GM23338 (cell line): ENCODE data around the gene ARID3A.

ENCODE experiments used
- EZH2 ChIP-seq: fragments of 200-600 bp; sonication (generic); IDR thresholded peaks from one replicate; pipeline ENCODE4 v1.8.0; 2017; ENCODE audit warnings: antibody characterized with exemption, mild to moderate bottlenecking, low read depth; ENCODE audit not compliant: unreplicated experiment
- EZH2phosphoT487 ChIP-seq: fragments of 200-600 bp; sonication (generic); IDR thresholded peaks from one replicate; pipeline ENCODE4 v1.8.1; 2018; ENCODE audit warnings: antibody characterized with exemption; ENCODE audit not compliant: unreplicated experiment
- JUNB ChIP-seq: IDR thresholded peaks from one replicate; pipeline ENCODE4 v1.6.1; 2016; ENCODE audit warnings: antibody characterized with exemption; ENCODE audit not compliant: unreplicated experiment
- POLR2AphosphoS5 ChIP-seq: IDR thresholded peaks from 2 replicates; pipeline ENCODE4 v1.6.1; 2016; ENCODE audit warnings: antibody characterized with exemption, low read depth
- TF ChIP-seq, protein P1 (sequence below), 2 experiments: fragments of 200-600 bp in 1 of 2; sonication (generic) in 1 of 2; conservative IDR thresholded peaks; 2 replicates each; pipeline versions ENCODE4 v1.5.1 to v1.6.1; 2016 to 2017; ENCODE audit warnings: antibody characterized with exemption in 2 of 2, low read depth in 2 of 2, mild to moderate bottlenecking in 2 of 2, moderate library complexity in 1 of 2
- TF ChIP-seq, protein P2 (sequence below): IDR thresholded peaks from one replicate; pipeline ENCODE4 v1.6.1; 2018; ENCODE audit warnings: antibody characterized with exemption; ENCODE audit not compliant: unreplicated experiment
- TF ChIP-seq, protein P3 (sequence below): fragments of 250-450 bp; sonication (Bioruptor Pico); IDR thresholded peaks from 2 replicates; pipeline ENCODE4 v1.5.0; 2020; ENCODE audit warnings: mild to moderate bottlenecking, moderate library complexity

DNA sequence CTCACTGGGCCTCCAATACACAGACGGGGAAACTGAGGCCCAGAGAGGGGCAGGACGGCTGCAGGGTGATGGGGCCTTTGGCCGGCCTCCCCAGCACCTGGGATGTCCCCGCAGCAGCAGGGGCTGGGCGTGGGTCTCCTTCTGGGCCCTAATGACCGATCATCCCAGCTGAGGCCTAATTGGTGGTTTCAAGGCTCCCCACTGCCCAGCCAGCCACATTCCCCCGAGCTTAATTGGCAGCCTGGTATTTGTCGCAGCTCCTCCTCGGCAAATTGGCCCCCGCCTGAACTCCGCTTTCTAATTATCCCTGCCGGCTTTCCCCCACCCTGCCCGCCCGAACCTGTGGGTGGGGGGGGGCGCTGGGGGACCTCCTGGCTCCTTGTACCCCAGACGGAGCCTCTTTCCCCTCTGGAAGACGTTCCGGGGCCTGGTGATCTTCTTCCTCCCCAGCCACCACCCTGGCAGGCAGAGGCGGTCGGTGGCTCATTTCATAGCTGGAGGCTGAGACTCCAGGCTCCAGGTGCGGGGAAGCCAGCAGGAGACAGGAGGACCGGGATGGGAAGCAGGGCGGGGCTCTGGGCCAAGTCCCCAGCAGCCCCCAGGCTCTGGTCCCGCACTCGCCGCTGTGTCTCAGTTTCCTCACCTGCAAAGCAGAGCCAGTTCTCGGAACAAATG is 31.1 kb downstream of the ARID3A start:
- no peak for TF ChIP-seq EZH2phosphoT487
- TF ChIP-seq, protein P1, sequence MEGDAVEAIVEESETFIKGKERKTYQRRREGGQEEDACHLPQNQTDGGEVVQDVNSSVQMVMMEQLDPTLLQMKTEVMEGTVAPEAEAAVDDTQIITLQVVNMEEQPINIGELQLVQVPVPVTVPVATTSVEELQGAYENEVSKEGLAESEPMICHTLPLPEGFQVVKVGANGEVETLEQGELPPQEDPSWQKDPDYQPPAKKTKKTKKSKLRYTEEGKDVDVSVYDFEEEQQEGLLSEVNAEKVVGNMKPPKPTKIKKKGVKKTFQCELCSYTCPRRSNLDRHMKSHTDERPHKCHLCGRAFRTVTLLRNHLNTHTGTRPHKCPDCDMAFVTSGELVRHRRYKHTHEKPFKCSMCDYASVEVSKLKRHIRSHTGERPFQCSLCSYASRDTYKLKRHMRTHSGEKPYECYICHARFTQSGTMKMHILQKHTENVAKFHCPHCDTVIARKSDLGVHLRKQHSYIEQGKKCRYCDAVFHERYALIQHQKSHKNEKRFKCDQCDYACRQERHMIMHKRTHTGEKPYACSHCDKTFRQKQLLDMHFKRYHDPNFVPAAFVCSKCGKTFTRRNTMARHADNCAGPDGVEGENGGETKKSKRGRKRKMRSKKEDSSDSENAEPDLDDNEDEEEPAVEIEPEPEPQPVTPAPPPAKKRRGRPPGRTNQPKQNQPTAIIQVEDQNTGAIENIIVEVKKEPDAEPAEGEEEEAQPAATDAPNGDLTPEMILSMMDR (conservative IDR thresholded peaks at IDR 0.05; ENCODE audit: low read depth in 2 of 2) = no peak
- no peak for TF ChIP-seq JUNB
- TF ChIP-seq, protein P2, sequence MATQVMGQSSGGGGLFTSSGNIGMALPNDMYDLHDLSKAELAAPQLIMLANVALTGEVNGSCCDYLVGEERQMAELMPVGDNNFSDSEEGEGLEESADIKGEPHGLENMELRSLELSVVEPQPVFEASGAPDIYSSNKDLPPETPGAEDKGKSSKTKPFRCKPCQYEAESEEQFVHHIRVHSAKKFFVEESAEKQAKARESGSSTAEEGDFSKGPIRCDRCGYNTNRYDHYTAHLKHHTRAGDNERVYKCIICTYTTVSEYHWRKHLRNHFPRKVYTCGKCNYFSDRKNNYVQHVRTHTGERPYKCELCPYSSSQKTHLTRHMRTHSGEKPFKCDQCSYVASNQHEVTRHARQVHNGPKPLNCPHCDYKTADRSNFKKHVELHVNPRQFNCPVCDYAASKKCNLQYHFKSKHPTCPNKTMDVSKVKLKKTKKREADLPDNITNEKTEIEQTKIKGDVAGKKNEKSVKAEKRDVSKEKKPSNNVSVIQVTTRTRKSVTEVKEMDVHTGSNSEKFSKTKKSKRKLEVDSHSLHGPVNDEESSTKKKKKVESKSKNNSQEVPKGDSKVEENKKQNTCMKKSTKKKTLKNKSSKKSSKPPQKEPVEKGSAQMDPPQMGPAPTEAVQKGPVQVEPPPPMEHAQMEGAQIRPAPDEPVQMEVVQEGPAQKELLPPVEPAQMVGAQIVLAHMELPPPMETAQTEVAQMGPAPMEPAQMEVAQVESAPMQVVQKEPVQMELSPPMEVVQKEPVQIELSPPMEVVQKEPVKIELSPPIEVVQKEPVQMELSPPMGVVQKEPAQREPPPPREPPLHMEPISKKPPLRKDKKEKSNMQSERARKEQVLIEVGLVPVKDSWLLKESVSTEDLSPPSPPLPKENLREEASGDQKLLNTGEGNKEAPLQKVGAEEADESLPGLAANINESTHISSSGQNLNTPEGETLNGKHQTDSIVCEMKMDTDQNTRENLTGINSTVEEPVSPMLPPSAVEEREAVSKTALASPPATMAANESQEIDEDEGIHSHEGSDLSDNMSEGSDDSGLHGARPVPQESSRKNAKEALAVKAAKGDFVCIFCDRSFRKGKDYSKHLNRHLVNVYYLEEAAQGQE = no peak
- no peak for TF ChIP-seq POLR2AphosphoS5
- TF ChIP-seq, protein P3, sequence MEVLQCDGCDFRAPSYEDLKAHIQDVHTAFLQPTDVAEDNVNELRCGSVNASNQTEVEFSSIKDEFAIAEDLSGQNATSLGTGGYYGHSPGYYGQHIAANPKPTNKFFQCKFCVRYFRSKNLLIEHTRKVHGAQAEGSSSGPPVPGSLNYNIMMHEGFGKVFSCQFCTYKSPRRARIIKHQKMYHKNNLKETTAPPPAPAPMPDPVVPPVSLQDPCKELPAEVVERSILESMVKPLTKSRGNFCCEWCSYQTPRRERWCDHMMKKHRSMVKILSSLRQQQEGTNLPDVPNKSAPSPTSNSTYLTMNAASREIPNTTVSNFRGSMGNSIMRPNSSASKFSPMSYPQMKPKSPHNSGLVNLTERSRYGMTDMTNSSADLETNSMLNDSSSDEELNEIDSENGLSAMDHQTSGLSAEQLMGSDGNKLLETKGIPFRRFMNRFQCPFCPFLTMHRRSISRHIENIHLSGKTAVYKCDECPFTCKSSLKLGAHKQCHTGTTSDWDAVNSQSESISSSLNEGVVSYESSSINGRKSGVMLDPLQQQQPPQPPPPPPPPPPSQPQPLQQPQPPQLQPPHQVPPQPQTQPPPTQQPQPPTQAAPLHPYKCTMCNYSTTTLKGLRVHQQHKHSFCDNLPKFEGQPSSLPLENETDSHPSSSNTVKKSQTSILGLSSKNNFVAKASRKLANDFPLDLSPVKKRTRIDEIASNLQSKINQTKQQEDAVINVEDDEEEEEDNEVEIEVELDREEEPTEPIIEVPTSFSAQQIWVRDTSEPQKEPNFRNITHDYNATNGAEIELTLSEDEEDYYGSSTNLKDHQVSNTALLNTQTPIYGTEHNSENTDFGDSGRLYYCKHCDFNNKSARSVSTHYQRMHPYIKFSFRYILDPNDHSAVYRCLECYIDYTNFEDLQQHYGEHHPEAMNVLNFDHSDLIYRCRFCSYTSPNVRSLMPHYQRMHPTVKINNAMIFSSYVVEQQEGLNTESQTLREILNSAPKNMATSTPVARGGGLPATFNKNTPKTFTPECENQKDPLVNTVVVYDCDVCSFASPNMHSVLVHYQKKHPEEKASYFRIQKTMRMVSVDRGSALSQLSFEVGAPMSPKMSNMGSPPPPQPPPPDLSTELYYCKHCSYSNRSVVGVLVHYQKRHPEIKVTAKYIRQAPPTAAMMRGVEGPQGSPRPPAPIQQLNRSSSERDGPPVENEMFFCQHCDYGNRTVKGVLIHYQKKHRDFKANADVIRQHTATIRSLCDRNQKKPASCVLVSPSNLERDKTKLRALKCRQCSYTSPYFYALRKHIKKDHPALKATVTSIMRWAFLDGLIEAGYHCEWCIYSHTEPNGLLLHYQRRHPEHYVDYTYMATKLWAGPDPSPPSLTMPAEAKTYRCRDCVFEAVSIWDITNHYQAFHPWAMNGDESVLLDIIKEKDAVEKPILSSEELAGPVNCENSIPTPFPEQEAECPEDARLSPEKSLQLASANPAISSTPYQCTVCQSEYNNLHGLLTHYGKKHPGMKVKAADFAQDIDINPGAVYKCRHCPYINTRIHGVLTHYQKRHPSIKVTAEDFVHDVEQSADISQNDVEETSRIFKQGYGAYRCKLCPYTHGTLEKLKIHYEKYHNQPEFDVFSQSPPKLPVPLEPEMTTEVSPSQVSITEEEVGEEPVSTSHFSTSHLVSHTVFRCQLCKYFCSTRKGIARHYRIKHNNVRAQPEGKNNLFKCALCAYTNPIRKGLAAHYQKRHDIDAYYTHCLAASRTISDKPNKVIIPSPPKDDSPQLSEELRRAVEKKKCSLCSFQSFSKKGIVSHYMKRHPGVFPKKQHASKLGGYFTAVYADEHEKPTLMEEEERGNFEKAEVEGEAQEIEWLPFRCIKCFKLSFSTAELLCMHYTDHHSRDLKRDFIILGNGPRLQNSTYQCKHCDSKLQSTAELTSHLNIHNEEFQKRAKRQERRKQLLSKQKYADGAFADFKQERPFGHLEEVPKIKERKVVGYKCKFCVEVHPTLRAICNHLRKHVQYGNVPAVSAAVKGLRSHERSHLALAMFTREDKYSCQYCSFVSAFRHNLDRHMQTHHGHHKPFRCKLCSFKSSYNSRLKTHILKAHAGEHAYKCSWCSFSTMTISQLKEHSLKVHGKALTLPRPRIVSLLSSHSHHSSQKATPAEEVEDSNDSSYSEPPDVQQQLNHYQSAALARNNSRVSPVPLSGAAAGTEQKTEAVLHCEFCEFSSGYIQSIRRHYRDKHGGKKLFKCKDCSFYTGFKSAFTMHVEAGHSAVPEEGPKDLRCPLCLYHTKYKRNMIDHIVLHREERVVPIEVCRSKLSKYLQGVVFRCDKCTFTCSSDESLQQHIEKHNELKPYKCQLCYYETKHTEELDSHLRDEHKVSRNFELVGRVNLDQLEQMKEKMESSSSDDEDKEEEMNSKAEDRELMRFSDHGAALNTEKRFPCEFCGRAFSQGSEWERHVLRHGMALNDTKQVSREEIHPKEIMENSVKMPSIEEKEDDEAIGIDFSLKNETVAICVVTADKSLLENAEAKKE = no peak
- TF ChIP-seq EZH2 = no peak
